NB4 (cell line): Measurements from ENCODE around the gene KLF6.

Experiments used
- DNase-seq: peaks from one replicate; pipeline ENCODE4 v3.0.0; 2010; ENCODE audit warnings: low read depth
- H3K4me3 ChIP-seq: one replicate; pipeline ENCODE4 v1.5.1; 2011; ENCODE audit warnings: mild to moderate bottlenecking, low read depth, low read length, moderate library complexity
- MAX ChIP-seq: IDR thresholded peaks from 2 replicates; pipeline ENCODE4 v1.6.1; 2011; ENCODE audit warnings: low read depth, low read length

KLF6 gene

GRCh38 chr10:3727268-3727667 is 57.7 kb downstream of the KLF6 start:
- TF ChIP-seq MAX = no peak
- no peak for DNase-seq

More at GRCh38 chr10:3727268-3727667, 57.7 kb downstream of the KLF6 start:
- no peak overlapping the region for H3K4me3 ChIP-seq
